AG10803 (cell line): ENCODE results near the gene ADARB2.

Experiments used
- DNase-seq: peaks from one replicate; pipeline ENCODE4 v3.0.0; 2010; ENCODE audit warnings: low read depth
- H3K4me3 ChIP-seq: 2 replicates; pipeline ENCODE4 v1.5.1; 2011; ENCODE audit warnings: mild to moderate bottlenecking, low read length, control low read depth
- CTCF ChIP-seq: conservative IDR thresholded peaks from 2 replicates; pipeline ENCODE4 v1.5.1; 2011; ENCODE audit warnings: mild to moderate bottlenecking, low read length, control low read depth, inconsistent platforms

ADARB2 gene

GRCh38 chr10:1315178-1315577, 422.1 kb downstream of the ADARB2 start:
- no peak for DNase-seq
- no peak for TF ChIP-seq CTCF
- no peak overlapping the region for H3K4me3 ChIP-seq

- DNase-seq = no peak
- no peak overlapping the region for H3K4me3 ChIP-seq
- TF ChIP-seq CTCF = no peak
Observed at GRCh38 chr10:1311726-1312125, 425.6 kb downstream of the ADARB2 start.

- no peak overlapping the region for H3K4me3 ChIP-seq
- DNase-seq = no peak
- no peak for TF ChIP-seq CTCF
Observed at GRCh38 chr10:1310271-1310789, 427.0 kb downstream of the ADARB2 start.

GRCh38 chr10:1309617-1310270, 427.6 kb downstream of the ADARB2 start:
- H3K4me3 ChIP-seq = no peak overlapping the region
- TF ChIP-seq CTCF = no peak
- DNase-seq = no peak

- TF ChIP-seq CTCF = no peak
- H3K4me3 ChIP-seq = no peak overlapping the region
- DNase-seq = no peak
Observed at GRCh38 chr10:1308962-1309616, 428.2 kb downstream of the ADARB2 start.

GRCh38 chr10:1308173-1308961, 429.0 kb downstream of the ADARB2 start:
- no peak overlapping the region for H3K4me3 ChIP-seq
- no peak for TF ChIP-seq CTCF
- no peak for DNase-seq
